Stimulated activated memory B cell treated with anti-CD40 and anti-IgM and Interleukin-4, amounts not matched to agents 10 μg/mL and 1 μg/mL and 100 μg/mL, for 72 hours (primary cell): ENCODE data around the gene ZBTB25.

Source experiments
- ATAC-seq: fragments of 150-1000 bp; cut with Tn5 transposase; 2 replicates; pipeline ENCODE4 v1.10.0; 2021
- H3K27ac Mint-ChIP-seq: one replicate; pipeline ENCODE4 v1.8.0; 2022; ENCODE audit warnings: mild to moderate bottlenecking, mixed read lengths
- H3K27me3 Mint-ChIP-seq: one replicate; pipeline ENCODE4 v1.8.0; 2022; ENCODE audit warnings: mixed read lengths
- H3K36me3 Mint-ChIP-seq: one replicate; pipeline ENCODE4 v1.8.0; 2022; ENCODE audit warnings: mixed read lengths
- H3K4me1 Mint-ChIP-seq: one replicate; pipeline ENCODE4 v1.8.0; 2022; ENCODE audit warnings: mixed read lengths
- H3K4me3 Mint-ChIP-seq: one replicate; pipeline ENCODE4 v1.8.0; 2022; ENCODE audit warnings: mild to moderate bottlenecking, moderate library complexity, mixed read lengths
- H3K9me3 Mint-ChIP-seq: one replicate; pipeline ENCODE4 v1.8.0; 2022; ENCODE audit warnings: mixed read lengths

Gene ZBTB25

DNA sequence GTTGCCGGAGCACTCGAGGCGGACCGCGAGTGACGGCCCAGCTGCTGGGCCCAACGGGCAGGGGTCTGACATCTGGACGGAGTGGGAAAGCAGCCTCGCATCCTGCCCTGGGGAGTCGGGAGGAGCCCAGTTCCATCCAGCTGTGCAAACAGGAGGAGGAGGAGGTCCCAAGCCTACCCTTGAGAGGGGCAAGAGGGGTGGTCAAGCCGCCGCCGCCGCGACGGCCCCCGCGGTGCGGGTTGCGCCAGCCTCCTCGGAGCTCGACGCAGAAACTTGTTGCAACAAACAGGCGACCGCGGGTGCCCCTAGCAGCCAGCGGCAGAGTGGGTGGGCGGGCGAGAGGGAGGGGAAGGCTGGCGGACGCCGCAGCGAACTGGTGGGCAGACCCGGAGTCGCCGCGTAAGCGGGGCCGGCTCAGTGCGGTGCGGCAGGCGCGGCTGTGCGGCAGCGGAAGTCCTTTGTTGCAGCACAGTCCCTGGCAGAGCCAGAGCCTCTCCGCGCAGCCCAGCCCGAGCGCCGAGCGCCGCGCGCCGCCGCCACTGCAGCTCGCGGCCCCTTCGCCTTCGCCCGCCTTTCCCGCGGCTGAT lies 765 bp upstream of the ZBTB25 start, which contains the start of gene ZBTB1:
Gene ZBTB1 (plus strand): TSS at position 461 of the 587 bp plus-strand sequence. CDS start 16,735 bp downstream, outside the sequence.
- ATAC-seq, result peak; percentile 69
- H3K4me1 Mint-ChIP-seq, result peaks cover 68% of the 10 kb centered on the region
- H3K27ac Mint-ChIP-seq, result peak within 1 kb of the TSS; percentile 99
- peaks cover 8% of the 10 kb centered on the region for H3K36me3 Mint-ChIP-seq
- peak within 1 kb of the TSS; percentile 91 for H3K4me3 Mint-ChIP-seq
- no peaks in the 10 kb centered on the region for H3K9me3 Mint-ChIP-seq
- no peaks in the 10 kb centered on the region for H3K27me3 Mint-ChIP-seq

DNA sequence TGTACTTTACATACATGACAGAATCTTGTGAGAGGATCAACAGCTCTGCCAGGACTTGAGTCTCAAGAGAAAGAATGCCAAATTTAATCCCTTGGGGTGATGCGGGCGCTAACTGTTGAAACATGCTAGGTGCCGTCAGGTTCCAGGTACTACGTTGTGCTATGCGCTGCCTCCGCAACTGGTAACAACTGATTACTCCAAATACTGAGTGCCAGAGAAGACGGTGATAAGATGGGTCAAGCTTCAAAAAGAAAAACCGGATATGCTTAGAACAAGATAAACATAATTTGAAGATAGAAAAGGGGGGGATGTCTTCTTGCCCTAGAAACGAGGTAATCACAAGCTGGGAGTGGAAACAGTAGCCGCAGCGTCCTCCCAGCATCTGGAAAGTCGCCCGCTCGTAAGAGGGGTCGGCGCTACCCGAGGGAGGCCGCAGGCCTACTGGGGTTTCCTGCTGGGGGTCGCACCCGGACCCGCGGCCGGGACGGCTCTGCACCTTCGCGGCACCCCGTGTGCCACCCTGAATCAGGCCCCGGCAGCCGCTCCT lies 678 bp downstream of the ZBTB25 start:
- Mint-ChIP-seq H3K4me1 (peaks cover 56% of the 10 kb centered on the region), H3K27ac (peak overlapping the region; percentile 99), H3K36me3 (peaks cover 8% of the 10 kb centered on the region), H3K4me3 (peak overlapping the region; percentile 91), H3K9me3 (no peaks in the 10 kb centered on the region), H3K27me3 (no peaks in the 10 kb centered on the region)
- no peak for ATAC-seq

DNA sequence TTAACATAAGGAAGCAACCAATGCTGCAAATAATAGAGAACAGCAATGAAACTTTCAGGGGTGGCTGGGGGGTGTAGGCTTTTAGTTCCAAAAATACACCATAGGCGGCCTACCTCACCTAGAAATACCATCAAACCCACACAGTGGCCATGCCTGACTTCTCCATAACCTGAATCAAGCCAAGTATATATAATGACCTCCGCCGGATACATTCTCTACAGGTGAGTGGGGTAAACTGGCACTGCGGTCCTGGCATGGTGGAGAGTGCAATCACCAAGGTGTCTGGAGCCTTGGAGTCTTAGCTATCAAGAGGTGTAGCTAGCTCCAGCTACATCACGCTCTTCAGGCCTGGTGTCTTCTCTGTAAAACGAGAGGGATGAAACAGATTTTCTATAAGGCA lies 1.2 kb downstream of the ZBTB25 start:
- Mint-ChIP-seq H3K27me3 (no peaks in the 10 kb centered on the region), H3K9me3 (no peaks in the 10 kb centered on the region), H3K27ac (peak overlapping the region; percentile 99), H3K36me3 (peaks cover 8% of the 10 kb centered on the region), H3K4me1 (peaks cover 51% of the 10 kb centered on the region), H3K4me3 (peak overlapping the region; percentile 91)
- no peak for ATAC-seq

DNA sequence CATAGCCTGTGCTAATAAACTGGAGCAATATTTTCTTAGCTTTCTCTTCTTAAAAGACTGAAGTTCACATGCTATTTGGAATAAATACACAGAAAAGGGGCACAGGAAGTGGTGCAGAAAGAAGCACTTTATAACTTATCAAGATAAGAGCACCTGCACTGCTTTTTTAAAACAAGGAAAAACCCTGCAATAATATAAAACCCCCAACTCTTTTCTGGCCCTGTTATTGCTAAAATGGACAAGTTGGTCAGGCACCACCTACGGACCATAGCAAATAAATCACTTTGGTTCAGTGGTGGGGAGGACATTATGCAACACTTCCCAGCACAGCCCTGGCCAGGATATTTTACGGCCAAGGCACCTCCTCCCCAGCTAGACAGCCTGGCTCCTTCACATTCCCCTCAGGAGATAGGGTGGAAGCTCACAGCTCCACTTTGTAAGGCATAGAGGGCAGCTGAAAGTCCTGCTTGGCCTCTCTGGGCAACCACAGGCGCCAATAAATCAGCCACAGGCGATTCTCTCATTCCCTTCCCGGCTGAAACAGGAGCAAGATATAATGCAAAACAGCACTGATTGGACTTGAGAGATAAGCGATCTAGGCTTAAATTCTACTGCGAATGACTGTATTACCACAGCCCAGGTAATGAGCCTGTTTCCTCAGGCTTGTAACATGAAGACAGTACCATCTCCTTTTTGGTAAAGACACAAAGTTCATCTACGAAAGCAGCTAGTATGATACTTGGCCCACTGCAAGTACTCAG lies 2.0 kb downstream of the ZBTB25 start:
- Mint-ChIP-seq H3K27me3 (no peaks in the 10 kb centered on the region), H3K4me3 (peak overlapping the region; percentile 91), H3K36me3 (peaks cover 8% of the 10 kb centered on the region), H3K4me1 (peaks cover 43% of the 10 kb centered on the region), H3K27ac (peak overlapping the region; percentile 99), H3K9me3 (no peaks in the 10 kb centered on the region)
- ATAC-seq, result no peak

DNA sequence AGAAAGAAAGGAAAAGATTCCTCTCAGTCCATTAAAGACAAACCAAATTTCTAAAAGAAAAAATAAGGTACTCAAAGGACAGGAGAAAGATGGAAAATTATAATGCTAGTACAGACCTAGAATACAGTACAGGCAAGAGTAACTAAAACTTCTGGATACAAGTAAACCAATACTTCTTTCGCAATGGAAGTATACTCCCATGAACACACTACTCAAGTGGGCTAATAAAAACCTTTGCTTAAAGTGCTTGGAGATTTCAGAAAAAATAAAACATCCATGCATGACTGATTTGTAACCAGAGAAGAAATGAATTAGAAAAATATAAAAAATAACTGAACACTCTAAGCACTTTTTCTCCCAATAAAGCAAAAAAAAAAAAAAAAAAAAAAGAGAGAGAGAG lies 3.5 kb downstream of the ZBTB25 start:
- H3K36me3 Mint-ChIP-seq, result peaks cover under 1% of the 10 kb centered on the region
- no peak for ATAC-seq
- H3K4me1 Mint-ChIP-seq, result peaks cover 33% of the 10 kb centered on the region
- peak overlapping the region; percentile 99 for H3K27ac Mint-ChIP-seq
- no peaks in the 10 kb centered on the region for H3K27me3 Mint-ChIP-seq
- peak overlapping the region; percentile 35 for H3K4me3 Mint-ChIP-seq
- H3K9me3 Mint-ChIP-seq, result no peaks in the 10 kb centered on the region

DNA sequence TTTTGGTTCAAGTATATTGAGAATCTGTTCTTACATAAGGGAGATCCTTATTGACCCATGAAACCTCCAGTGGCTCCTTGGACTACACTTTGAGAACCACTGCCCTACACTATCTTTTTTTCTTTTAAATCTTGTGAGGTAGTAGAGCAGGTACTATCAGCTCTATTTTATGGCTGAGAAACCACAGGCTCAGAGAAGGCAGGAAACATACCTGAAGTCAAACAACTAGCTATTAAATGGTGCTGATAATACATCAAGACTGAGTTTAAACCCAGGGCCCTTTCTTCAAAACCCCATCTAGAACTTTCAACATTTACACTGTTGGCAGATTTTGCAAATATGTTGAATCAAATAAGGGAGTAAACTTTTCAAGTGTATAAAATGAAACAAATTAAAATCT lies 6.9 kb downstream of the ZBTB25 start:
- no peak overlapping the region for H3K27ac Mint-ChIP-seq
- peaks cover 42% of the 10 kb centered on the region for H3K4me1 Mint-ChIP-seq
- no peaks in the 10 kb centered on the region for H3K9me3 Mint-ChIP-seq
- ATAC-seq, result no peak
- no peaks in the 10 kb centered on the region for H3K27me3 Mint-ChIP-seq
- H3K36me3 Mint-ChIP-seq, result peaks cover 19% of the 10 kb centered on the region
- no peak overlapping the region for H3K4me3 Mint-ChIP-seq

DNA sequence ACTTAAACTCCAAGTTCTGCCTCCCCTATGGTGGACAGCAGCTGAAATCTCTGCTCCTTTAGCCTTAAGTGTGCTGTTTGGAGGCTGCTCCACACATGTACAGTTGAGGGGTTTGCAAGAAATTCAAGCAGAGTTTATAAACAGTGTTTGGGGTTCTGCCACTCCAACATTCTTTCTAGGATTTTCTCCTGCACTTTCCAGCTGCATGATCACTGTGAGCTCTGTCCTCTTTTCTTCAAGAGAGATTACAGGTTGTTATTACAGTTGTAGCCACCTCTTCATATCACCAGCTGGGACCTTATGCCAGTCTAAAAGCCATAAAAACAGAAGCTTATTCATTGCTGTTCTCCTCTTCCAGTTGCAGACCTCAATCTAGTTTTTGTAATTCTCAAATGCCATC lies 8.4 kb downstream of the ZBTB25 start:
- H3K36me3 Mint-ChIP-seq, result peaks cover 27% of the 10 kb centered on the region
- no peak for ATAC-seq
- no peaks in the 10 kb centered on the region for H3K27me3 Mint-ChIP-seq
- no peak overlapping the region for H3K27ac Mint-ChIP-seq
- H3K4me3 Mint-ChIP-seq, result no peak overlapping the region
- peaks cover 38% of the 10 kb centered on the region for H3K4me1 Mint-ChIP-seq
- H3K9me3 Mint-ChIP-seq, result no peaks in the 10 kb centered on the region

DNA sequence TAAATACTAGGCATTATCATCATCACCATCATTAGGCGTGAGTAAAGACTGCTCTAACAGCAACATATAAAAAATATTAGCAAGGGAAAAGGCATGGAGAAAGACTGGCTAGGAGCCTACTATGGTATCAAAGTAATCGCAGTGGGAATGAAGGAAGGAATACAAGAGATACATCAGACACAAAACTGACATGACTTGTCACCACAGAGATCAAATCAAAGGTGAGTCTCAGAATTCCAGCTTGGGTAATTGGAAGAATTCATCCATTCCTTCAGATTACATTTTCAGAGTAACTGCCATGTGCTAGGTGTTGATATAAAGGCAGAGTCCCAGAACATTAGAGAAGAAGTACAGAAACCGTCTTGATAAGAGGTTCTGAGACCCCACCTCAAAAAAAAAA lies 10.2 kb downstream of the ZBTB25 start:
- Mint-ChIP-seq H3K27me3 (no peaks in the 10 kb centered on the region), H3K4me3 (no peak overlapping the region), H3K9me3 (no peaks in the 10 kb centered on the region), H3K27ac (peak overlapping the region; percentile 11), H3K36me3 (peaks cover 31% of the 10 kb centered on the region), H3K4me1 (peaks cover 30% of the 10 kb centered on the region)
- ATAC-seq, result no peak

DNA sequence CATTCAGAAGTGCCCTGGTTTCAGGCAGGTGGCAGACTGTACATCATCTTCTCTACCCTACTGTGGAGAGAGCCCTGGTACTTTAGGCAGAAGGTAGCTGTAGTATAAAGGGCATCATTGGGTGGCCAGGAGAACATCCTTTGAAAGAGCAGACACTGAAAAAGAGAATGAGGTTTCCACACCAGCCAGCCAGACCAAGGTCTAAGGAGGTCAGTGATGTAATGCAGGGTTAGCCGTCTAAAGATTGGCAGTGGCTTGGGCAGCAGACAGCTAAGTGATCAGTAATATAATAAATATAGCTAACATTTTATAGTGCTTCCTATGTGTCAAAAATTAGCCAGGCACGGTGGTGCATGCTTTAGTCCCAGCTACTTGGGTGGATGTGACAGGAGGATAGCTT lies 12.0 kb downstream of the ZBTB25 start:
- Mint-ChIP-seq H3K36me3 (peaks cover 42% of the 10 kb centered on the region), H3K27me3 (no peaks in the 10 kb centered on the region), H3K27ac (no peak overlapping the region), H3K4me3 (no peak overlapping the region), H3K9me3 (no peaks in the 10 kb centered on the region), H3K4me1 (peaks cover 35% of the 10 kb centered on the region)
- no peak for ATAC-seq

DNA sequence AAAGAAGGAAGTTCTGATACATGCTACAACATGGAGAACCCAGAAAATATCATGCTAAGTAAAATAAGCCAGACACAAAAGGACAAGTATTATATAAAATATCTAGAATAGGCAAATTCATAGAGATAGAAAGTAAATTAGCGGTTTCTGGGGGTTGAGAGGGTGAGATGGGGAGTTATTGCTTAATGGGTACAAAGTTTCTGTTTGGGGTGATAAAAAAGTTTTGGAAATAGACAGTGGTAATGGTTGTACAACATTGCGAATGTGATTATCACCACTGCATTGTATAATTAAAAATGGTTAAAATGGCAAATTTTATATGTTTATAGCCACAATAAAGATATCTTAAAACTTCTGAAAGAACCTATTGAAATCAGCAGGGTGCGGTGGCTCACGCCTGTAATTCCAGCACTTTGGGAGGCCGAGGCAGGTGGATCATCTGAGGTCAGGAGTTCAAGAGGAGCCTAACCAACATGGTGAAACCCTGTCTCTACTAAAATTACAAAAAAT lies 15.0 kb downstream of the ZBTB25 start:
- Mint-ChIP-seq H3K4me3 (no peak overlapping the region), H3K4me1 (peaks cover 29% of the 10 kb centered on the region), H3K9me3 (no peaks in the 10 kb centered on the region), H3K27ac (no peak overlapping the region), H3K27me3 (no peaks in the 10 kb centered on the region), H3K36me3 (peaks cover 41% of the 10 kb centered on the region)
- ATAC-seq, result no peak

DNA sequence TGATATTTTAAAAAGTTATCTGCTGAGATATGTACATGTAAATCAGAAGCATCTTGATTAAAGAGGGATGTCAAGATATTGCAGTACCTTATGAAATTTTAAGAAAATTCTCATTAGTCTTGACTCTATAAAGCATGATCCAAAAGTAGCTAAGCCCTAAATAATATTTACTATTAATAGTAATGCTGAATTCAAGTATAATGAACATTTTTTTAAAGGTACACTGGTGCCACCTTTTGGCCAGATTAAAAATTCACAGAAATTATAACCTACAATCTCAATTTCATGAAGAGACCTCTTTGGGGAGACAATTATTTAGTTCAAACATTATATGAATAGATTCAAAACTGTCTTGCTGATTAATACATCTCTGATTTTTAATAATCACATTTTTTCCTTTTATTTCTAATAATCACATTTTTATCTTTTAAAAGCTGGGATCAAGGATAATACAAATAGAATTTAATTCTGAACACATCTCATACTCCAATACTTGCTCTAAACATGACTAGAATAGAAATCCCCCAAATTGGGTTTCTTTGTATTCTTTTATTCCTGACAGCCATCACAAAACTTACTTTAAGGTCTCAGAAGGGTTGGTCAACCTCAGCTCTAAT lies 24.9 kb downstream of the ZBTB25 start:
- no peak overlapping the region for H3K4me3 Mint-ChIP-seq
- H3K36me3 Mint-ChIP-seq, result peaks cover 7% of the 10 kb centered on the region
- ATAC-seq, result no peak
- peaks cover 5% of the 10 kb centered on the region for H3K4me1 Mint-ChIP-seq
- no peak overlapping the region for H3K27ac Mint-ChIP-seq
- H3K9me3 Mint-ChIP-seq, result no peaks in the 10 kb centered on the region
- H3K27me3 Mint-ChIP-seq, result no peaks in the 10 kb centered on the region

DNA sequence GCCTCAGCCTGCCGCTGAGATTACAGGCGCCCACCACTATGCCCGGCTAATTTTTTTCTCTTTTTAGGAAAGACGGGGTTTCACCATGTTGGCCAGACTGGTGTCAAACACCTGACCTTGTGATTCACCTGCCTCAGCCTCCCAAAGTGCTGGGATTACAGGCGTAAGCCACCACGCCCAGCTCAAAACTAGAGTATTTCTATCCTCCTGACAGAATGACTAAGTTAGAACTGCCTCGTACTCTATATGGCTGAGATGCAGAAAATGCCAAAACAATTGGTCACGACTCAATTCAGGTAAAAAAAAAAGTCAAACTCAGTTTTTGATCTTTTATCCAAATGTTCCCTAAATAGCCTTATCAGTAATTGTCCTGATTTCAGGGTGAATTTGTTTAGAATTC lies 27.2 kb downstream of the ZBTB25 start:
- Mint-ChIP-seq H3K9me3 (no peaks in the 10 kb centered on the region), H3K4me3 (no peak overlapping the region), H3K27me3 (no peaks in the 10 kb centered on the region), H3K36me3 (peaks cover 7% of the 10 kb centered on the region), H3K27ac (no peak overlapping the region), H3K4me1 (peaks cover 6% of the 10 kb centered on the region)
- ATAC-seq, result no peak

DNA sequence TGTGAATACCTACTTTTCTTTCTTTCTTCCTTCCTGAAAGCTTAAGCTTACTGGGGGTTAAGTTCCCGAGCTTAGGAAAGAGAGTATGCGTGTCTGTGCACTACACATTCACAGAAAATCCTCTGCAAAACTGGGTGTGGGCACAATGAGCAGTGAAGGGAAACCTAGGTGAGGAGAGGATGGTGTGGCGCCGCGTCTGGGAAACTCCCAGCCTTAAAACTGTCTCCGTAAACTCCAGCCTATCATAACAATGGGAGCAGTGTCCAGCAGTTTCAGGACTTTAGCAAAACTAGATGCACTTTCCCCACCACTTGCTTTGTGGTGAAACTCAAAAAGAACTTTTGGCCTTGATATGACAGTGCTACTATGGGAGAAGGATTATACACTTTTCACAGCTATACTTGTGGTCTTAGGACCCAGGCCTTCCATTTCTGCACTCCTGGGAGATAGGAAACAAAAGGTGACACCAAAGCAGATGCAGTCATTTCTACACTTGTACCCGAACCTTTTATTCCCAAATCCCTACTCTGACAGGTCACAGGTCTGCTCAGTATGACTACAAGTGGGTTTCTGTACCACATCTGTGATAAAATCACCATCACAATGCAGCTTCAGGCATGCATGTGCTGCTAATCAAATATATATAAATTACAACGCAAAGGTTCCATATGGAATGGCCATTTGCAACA lies 27.9 kb downstream of the ZBTB25 start:
- Mint-ChIP-seq H3K27ac (no peak overlapping the region), H3K9me3 (no peaks in the 10 kb centered on the region), H3K4me3 (no peak overlapping the region), H3K4me1 (peaks cover 6% of the 10 kb centered on the region), H3K36me3 (peaks cover 7% of the 10 kb centered on the region), H3K27me3 (no peaks in the 10 kb centered on the region)
- ATAC-seq, result no peak

DNA sequence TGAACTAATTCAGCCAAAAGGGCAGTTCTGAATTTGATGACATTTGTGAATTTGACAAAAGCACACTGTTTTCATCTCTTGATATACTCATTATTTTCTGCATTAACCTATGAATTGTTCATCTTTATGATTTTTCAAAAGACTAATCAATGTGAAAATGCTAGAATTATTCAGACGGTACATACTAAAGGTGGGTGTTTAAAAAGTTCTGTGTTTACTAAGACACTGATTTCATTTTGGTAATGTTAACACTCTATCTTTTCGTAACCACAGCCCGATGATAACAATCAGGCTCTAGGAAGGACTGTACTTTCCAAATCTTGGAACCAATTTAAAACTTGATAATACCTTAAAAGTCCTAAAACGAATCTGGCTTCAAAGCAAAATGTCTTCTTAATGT lies 28.9 kb downstream of the ZBTB25 start:
- H3K4me1 Mint-ChIP-seq, result peaks cover 6% of the 10 kb centered on the region
- no peaks in the 10 kb centered on the region for H3K27me3 Mint-ChIP-seq
- no peak for ATAC-seq
- no peak overlapping the region for H3K27ac Mint-ChIP-seq
- H3K36me3 Mint-ChIP-seq, result peaks cover 7% of the 10 kb centered on the region
- no peak overlapping the region for H3K4me3 Mint-ChIP-seq
- no peaks in the 10 kb centered on the region for H3K9me3 Mint-ChIP-seq

DNA sequence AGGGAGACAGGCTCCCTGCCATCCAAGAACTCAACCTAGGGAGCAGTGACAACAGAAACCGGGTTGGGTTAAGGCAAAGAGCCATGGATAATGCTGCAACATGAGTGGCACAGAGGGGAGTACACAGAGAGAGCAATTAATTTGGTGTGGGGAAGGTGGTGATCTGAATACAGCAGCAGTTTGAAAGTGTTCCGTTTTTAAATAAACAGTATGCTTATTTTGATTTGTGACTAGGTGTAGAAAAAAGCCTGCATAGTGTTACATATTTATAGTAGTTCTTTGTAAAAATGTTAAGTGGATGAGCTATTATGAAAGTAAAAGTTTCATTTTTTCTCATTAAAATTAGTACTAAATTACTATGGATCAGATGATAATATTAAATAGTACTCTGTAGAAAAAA lies 29.6 kb downstream of the ZBTB25 start:
- Mint-ChIP-seq H3K36me3 (peaks cover 7% of the 10 kb centered on the region), H3K27me3 (no peaks in the 10 kb centered on the region), H3K27ac (no peak overlapping the region), H3K4me3 (no peak overlapping the region), H3K4me1 (peaks cover 8% of the 10 kb centered on the region), H3K9me3 (no peaks in the 10 kb centered on the region)
- ATAC-seq, result no peak
